Stomach (tissue), 19 donors: ENCODE measurements around the gene OR10A4. TPM values are rescaled to one million over a fixed set of nuclear protein-coding genes. Genes with fewer than 3 reads are reported as not detected.

Source experiments
- DNase-seq, 2 donors: peaks; one replicate each; pipeline versions ENCODE4 v3.0.0 to v3.0.0-alpha.2; 2013 to 2019
- H3K27ac ChIP-seq, 5 donors: fragments of 200-600 bp in 4 of 5; sonication (generic) in 4 of 5; one replicate each; pipeline ENCODE4 v1.5.1; 2013 to 2019; ENCODE audit warnings: mild to moderate bottlenecking in 1 of 5, moderate library complexity in 1 of 5
- H3K27me3 ChIP-seq, 3 donors: fragments of 200-600 bp; sonication (generic); one replicate each; pipeline ENCODE4 v1.5.1; 2017 to 2019; ENCODE audit warnings: mixed run types in 1 of 3
- H3K36me3 ChIP-seq, 4 donors: fragments of 200-600 bp; sonication (generic); 1 replicate in 3 of 4; 2 replicates in 1 of 4; pipeline ENCODE4 v1.5.1; 2016 to 2019
- H3K4me1 ChIP-seq, 4 donors: fragments of 200-600 bp; sonication (generic); one replicate each; pipeline ENCODE4 v1.5.1; 2016 to 2019
- H3K4me3 ChIP-seq, 4 donors: fragments of 200-600 bp; sonication (generic) in 3 of 4; one replicate each; pipeline ENCODE4 v1.5.1; 2016 to 2019; ENCODE audit warnings: mild to moderate bottlenecking in 1 of 4
- H3K9me3 ChIP-seq, 4 donors: fragments of 200-600 bp; sonication (generic); one replicate each; pipeline ENCODE4 v1.5.1; 2016 to 2019
- CTCF ChIP-seq, 7 experiments: fragments of 450-650 bp in 4 of 7; fragments of 200-600 bp in 3 of 7; sonication (generic) in 3 of 7; IDR thresholded peaks; one replicate each; pipeline ENCODE4 v1.5.1; 2016 to 2019; ENCODE audit warnings: antibody characterized with exemption in 7 of 7, control low read depth in 2 of 7, mild to moderate bottlenecking in 1 of 7
- EP300 ChIP-seq: sonication (generic); formaldehyde crosslinking; IDR thresholded peaks from one replicate; pipeline ENCODE4 v1.6.1; 2017; ENCODE audit warnings: antibody characterized with exemption
- POLR2A ChIP-seq, 4 donors: fragments of 450-650 bp; IDR thresholded peaks; one replicate each; pipeline ENCODE4 v1.6.1; 2016; ENCODE audit warnings: antibody characterized with exemption in 4 of 4, control low read depth in 2 of 4, mild to moderate bottlenecking in 1 of 4, moderate library complexity in 1 of 4
- POLR2AphosphoS5 ChIP-seq, 3 donors: sonication (generic); formaldehyde crosslinking; IDR thresholded peaks; one replicate each; pipeline ENCODE4 v1.6.1; 2016; ENCODE audit warnings: antibody characterized with exemption in 3 of 3
- WGBS, 5 donors: extraction: QIAGEN DNeasy Blood & Tissue Kit in 3 of 5; methylation state at CpG; one replicate each; pipeline versions ENCODE4 v1.1.5 to v1.1.7; 2013 to 2018; 5-methylcytosine and 5-hydroxymethylcytosine counted together
- intact Hi-C: fragments of 100-400 bp; cut with DNase I; formaldehyde crosslinking; loops from one replicate; pipeline ENCODE4 v1.15.1; 2023; ENCODE audit warnings: low total_unique reads
- long read RNA-seq, 10 donors: transcript quantifications; one replicate each; lab custom pipeline, GENCODE V29; 2026
- polyA plus RNA-seq, 3 donors: library from polyadenylated mRNA; stranded (reverse); fragments of 200-250 nt; gene quantifications; one replicate each; pipeline ENCODE4 v1.2.3, GENCODE V29; 2013
- total RNA-seq, 5 donors: library from RNA; depleted of rRNA; stranded (reverse); fragments of >200 nt; gene quantifications; one replicate each; pipeline versions ENCODE4 v1.1.0 to v1.2.3, GENCODE V29; 2014 to 2016
- donor health status: healthy with polysubstance abuse.
- donor health status: Bipolar disorder and iron deficiency.
- donor health status: healthy.

The OR10A4 gene
- total RNA-seq, result not detected
- not detected for polyA plus RNA-seq
- long read RNA-seq, donor 1, result 0 reads
- long read RNA-seq, donor 2, result 0 reads
- long read RNA-seq, donor 3, result 0 reads
- long read RNA-seq, donor 4, result 0 reads
- long read RNA-seq, donor 5, result 0 reads
- long read RNA-seq, donor 6, result 0 reads
- long read RNA-seq, donor 7, result 0 reads
- long read RNA-seq, donor 8, result 0 reads
- long read RNA-seq, donor 9, result 0 reads
- long read RNA-seq, donor 10, result 0 reads

GRCh38 chr11:6876325-6876724, at the start of gene OR10A4:
OR10A4 (plus strand) TSS chr11:6876625; CDS start chr11:6876648, 23 bp downstream.
- no peak for DNase-seq
- no peaks in the 10 kb centered on the region for H3K36me3 ChIP-seq
- TF ChIP-seq POLR2A (IDR thresholded peaks at IDR 0.05) (no peak), CTCF (IDR thresholded peaks at IDR 0.05) (no peak), POLR2AphosphoS5 (IDR thresholded peaks at IDR 0.05) (no peak), EP300 (no peak)
- 88 to 100% (median 95%) methylated on average over 1 of the region's 1 CpG for WGBS, 5 donors
- H3K9me3 ChIP-seq, result peaks cover 0 to 11% (median 5%) of the 10 kb centered on the region in 4 donors
- H3K27ac ChIP-seq, result no peak within 1 kb of the TSS
- no peaks in the 10 kb centered on the region for H3K4me1 ChIP-seq
- H3K4me3 ChIP-seq, result no peak within 1 kb of the TSS
- no peaks in the 10 kb centered on the region for H3K27me3 ChIP-seq
- intact Hi-C loops, result no loop called here

GRCh38 chr11:6828103-6828502, 48.3 kb upstream of the OR10A4 start:
- peaks cover 0 to 4% (median 0%) of the 10 kb centered on the region in 3 donors for H3K27me3 ChIP-seq
- no peak for DNase-seq
- no peak overlapping the region for H3K4me3 ChIP-seq
- no peaks in the 10 kb centered on the region for H3K9me3 ChIP-seq
- WGBS, 5 donors, result 69 to 91% (median 75%) methylated on average over 1 of the region's 1 CpG
- no peaks in the 10 kb centered on the region for H3K36me3 ChIP-seq
- TF ChIP-seq POLR2A (IDR thresholded peaks at IDR 0.05), result no peak
- no peak for TF ChIP-seq CTCF (IDR thresholded peaks at IDR 0.05)
- TF ChIP-seq EP300, result no peak
- TF ChIP-seq POLR2AphosphoS5 (IDR thresholded peaks at IDR 0.05), result no peak
- H3K4me1 ChIP-seq, result no peaks in the 10 kb centered on the region
- intact Hi-C loops, result no loop called here
- H3K27ac ChIP-seq, result no peak overlapping the region

GRCh38 chr11:6833356-6833755, 43.1 kb upstream of the OR10A4 start:
- no peaks in the 10 kb centered on the region for H3K36me3 ChIP-seq
- no peaks in the 10 kb centered on the region for H3K4me1 ChIP-seq
- peaks cover 0 to 4% (median 0%) of the 10 kb centered on the region in 3 donors for H3K27me3 ChIP-seq
- TF ChIP-seq POLR2A (IDR thresholded peaks at IDR 0.05), result no peak
- no peak for TF ChIP-seq EP300
- TF ChIP-seq POLR2AphosphoS5 (IDR thresholded peaks at IDR 0.05), result no peak
- no peak for TF ChIP-seq CTCF (IDR thresholded peaks at IDR 0.05)
- 69 to 83% (median 81%) methylated on average over 6 of the region's 6 CpGs for WGBS, 5 donors
- H3K9me3 ChIP-seq, result no peaks in the 10 kb centered on the region
- no peak for DNase-seq
- no peak overlapping the region for H3K27ac ChIP-seq
- H3K4me3 ChIP-seq, result no peak overlapping the region
- intact Hi-C loops, result no loop called here

- H3K4me3 ChIP-seq, result no peak overlapping the region
- peaks cover 0 to 4% (median 0%) of the 10 kb centered on the region in 3 donors for H3K27me3 ChIP-seq
- no peaks in the 10 kb centered on the region for H3K9me3 ChIP-seq
- H3K4me1 ChIP-seq, result no peaks in the 10 kb centered on the region
- no peak for TF ChIP-seq POLR2AphosphoS5 (IDR thresholded peaks at IDR 0.05)
- TF ChIP-seq CTCF (IDR thresholded peaks at IDR 0.05), result no peak
- no peak for TF ChIP-seq POLR2A (IDR thresholded peaks at IDR 0.05)
- TF ChIP-seq EP300, result no peak
- 45 to 79% (median 56%) methylated on average over 1 of the region's 1 CpG for WGBS, 5 donors
- intact Hi-C loops, result no loop called here
- no peak for DNase-seq
- no peaks in the 10 kb centered on the region for H3K36me3 ChIP-seq
- H3K27ac ChIP-seq, result no peak overlapping the region
Measured at GRCh38 chr11:6834021-6834420, 42.4 kb upstream of the OR10A4 start.
